Measurements from ENCODE around the gene SPTB. TPM values are rescaled to one million over a fixed set of nuclear protein-coding genes. Genes with fewer than 3 reads are reported as not detected.

The SPTB gene
- polyA plus RNA-seq, 1 donor (not counting 4 experiments of a cell fraction or from before 2014, with no cell fraction given) = not detected

DNA sequence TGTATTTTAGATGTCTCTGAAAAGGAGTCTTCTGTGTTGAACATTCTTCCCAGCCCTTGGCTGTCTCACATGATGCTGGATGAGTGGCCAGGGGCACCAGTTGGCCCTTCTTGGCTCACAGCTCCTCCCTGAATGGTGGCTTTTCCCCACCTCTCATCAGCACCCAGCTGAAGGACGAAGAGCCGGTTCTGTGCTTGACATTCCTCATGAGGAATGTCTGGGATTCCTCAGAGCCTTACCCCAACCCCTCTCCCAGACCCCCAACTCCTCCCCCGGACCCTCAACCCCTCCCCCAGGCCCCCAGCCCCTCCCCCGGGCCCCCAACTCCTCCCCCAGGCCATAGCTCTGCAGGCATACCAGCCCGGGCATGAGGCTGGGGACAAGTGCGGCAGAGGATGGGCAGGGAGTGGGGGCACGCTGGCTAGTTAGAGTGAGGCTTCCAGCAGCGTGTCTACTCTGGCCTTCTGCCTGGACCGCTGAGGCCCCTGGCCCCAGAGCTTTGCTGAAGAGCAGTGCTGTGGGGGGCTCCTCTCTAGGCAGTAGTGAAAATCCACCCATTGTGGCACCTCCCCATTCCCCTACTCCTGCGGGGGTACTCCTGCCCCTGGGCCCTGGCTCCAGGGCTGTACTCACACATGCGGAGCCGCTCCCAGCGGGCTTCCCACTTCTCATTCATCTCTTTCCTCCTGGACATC lies 111.2 kb downstream of the SPTB start:
- Histone ChIP-seq H3K9ac (ENCODE audit: control insufficient read depth, extremely low read depth, insufficient read depth, low read length) (no peak overlapping the region), H3K79me2 (ENCODE audit: control insufficient read depth, insufficient read depth, low read length) (no peaks in the 10 kb centered on the region), H3K9me3 (ENCODE audit: control insufficient read depth, low read depth, low read length) (no peaks in the 10 kb centered on the region), H3K27me3 (ENCODE audit: control insufficient read depth, extremely low read depth, insufficient read depth, low read length) (peaks cover 7% of the 10 kb centered on the region), H4K20me1 (ENCODE audit: control insufficient read depth, extremely low read depth, insufficient read depth, low read length) (no peaks in the 10 kb centered on the region), H3K9me1 (ENCODE audit: control insufficient read depth, extremely low read depth, insufficient read depth, low read length) (no peaks in the 10 kb centered on the region), H3K4me2 (ENCODE audit: control insufficient read depth, extremely low read depth, insufficient read depth, low read depth, low read length) (no peak overlapping the region), H3K27ac (ENCODE audit: control insufficient read depth, insufficient read depth, low read length) (no peak overlapping the region), H3K4me1 (ENCODE audit: control insufficient read depth, extremely low read depth, insufficient read depth, low read length) (peaks cover 20% of the 10 kb centered on the region), H2AFZ (ENCODE audit: control insufficient read depth, low read length) (no peak overlapping the region), H3K4me3 (ENCODE audit: control insufficient read depth in 2 of 3, extremely low read depth in 1 of 3, insufficient read depth in 2 of 3, low read depth in 1 of 3, low read length in 3 of 3) (no peak overlapping the region), H3K36me3 (ENCODE audit: control insufficient read depth in 2 of 2, extremely low read depth in 1 of 2, insufficient read depth in 2 of 2, low read length in 2 of 2) (no peaks in the 10 kb centered on the region)
- dilution Hi-C loops (cut with MboI; ENCODE audit: extremely low pct_ligation_motif_present, low sequenced_read_pairs) = no loop called here
- FAIRE-seq = no peak
- DNase-seq (ENCODE audit: low read depth, low spot score) = no peak
- TF ChIP-seq EZH2 (IDR thresholded peaks at IDR 0.05; ENCODE audit: low read length) = no peak
- TF ChIP-seq, protein P1, sequence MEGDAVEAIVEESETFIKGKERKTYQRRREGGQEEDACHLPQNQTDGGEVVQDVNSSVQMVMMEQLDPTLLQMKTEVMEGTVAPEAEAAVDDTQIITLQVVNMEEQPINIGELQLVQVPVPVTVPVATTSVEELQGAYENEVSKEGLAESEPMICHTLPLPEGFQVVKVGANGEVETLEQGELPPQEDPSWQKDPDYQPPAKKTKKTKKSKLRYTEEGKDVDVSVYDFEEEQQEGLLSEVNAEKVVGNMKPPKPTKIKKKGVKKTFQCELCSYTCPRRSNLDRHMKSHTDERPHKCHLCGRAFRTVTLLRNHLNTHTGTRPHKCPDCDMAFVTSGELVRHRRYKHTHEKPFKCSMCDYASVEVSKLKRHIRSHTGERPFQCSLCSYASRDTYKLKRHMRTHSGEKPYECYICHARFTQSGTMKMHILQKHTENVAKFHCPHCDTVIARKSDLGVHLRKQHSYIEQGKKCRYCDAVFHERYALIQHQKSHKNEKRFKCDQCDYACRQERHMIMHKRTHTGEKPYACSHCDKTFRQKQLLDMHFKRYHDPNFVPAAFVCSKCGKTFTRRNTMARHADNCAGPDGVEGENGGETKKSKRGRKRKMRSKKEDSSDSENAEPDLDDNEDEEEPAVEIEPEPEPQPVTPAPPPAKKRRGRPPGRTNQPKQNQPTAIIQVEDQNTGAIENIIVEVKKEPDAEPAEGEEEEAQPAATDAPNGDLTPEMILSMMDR (optimal IDR thresholded peaks at IDR 0.05 in 1 of 3, IDR thresholded peaks at IDR 0.05 in 1 of 3, conservative IDR thresholded peaks at IDR 0.05 in 1 of 3; ENCODE audit: extremely low read depth in 1 of 3, insufficient read depth in 2 of 3, low read length in 3 of 3) = no peak

DNA sequence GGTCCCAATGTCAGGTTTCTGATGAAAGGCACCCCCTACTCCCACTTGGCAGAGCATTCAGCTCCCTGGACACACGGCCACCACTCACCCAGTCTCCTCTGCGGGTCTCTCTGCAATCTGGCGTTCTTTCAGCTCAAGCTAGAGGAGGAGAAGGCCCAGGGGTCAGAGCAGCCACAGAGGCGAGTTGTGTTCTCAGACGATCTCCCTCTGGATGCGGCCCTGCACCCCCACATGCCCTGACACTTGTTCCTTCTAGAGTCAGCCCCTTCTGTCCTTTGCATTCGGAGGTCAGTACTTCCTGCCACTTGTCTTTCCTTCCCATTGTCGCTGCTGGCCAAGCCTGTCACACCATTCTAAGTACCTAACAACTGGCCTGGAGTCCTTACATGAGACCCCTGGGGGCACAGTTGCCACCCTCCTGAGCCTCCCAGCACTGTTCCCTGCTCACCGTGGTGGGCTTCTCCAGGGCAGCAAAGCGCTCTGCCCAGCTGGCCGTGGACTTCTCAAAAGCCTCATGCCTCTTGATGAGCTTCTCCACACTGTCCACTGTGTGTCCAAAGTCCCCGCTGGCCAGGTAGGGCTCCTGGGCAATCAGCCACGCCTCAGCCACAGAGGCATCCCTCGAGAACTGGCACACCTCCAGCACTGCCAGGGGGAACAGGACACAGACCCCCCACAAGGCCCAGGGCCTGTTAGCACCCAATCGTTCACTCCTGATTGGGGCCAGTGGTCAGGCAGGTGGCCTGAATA lies 112.3 kb downstream of the SPTB start:
- peaks cover 7% of the 10 kb centered on the region for H3K27me3 ChIP-seq (ENCODE audit: control insufficient read depth, extremely low read depth, insufficient read depth, low read length)
- no peaks in the 10 kb centered on the region for H4K20me1 ChIP-seq (ENCODE audit: control insufficient read depth, extremely low read depth, insufficient read depth, low read length)
- H3K4me3 ChIP-seq (ENCODE audit: control insufficient read depth in 2 of 3, extremely low read depth in 1 of 3, insufficient read depth in 2 of 3, low read depth in 1 of 3, low read length in 3 of 3) = no peak overlapping the region
- no peak overlapping the region for H2AFZ ChIP-seq (ENCODE audit: control insufficient read depth, low read length)
- H3K4me2 ChIP-seq (ENCODE audit: control insufficient read depth, extremely low read depth, insufficient read depth, low read depth, low read length) = no peak overlapping the region
- H3K9ac ChIP-seq (ENCODE audit: control insufficient read depth, extremely low read depth, insufficient read depth, low read length) = no peak overlapping the region
- no peaks in the 10 kb centered on the region for H3K9me1 ChIP-seq (ENCODE audit: control insufficient read depth, extremely low read depth, insufficient read depth, low read length)
- TF ChIP-seq EZH2 (IDR thresholded peaks at IDR 0.05; ENCODE audit: low read length) = no peak
- TF ChIP-seq, protein P1 (optimal IDR thresholded peaks at IDR 0.05 in 1 of 3, IDR thresholded peaks at IDR 0.05 in 1 of 3, conservative IDR thresholded peaks at IDR 0.05 in 1 of 3; ENCODE audit: extremely low read depth in 1 of 3, insufficient read depth in 2 of 3, low read length in 3 of 3) = no peak
- dilution Hi-C loops (cut with MboI; ENCODE audit: extremely low pct_ligation_motif_present, low sequenced_read_pairs) = no loop called here
- no peaks in the 10 kb centered on the region for H3K36me3 ChIP-seq (ENCODE audit: control insufficient read depth in 2 of 2, extremely low read depth in 1 of 2, insufficient read depth in 2 of 2, low read length in 2 of 2)
- no peak overlapping the region for H3K27ac ChIP-seq (ENCODE audit: control insufficient read depth, insufficient read depth, low read length)
- H3K79me2 ChIP-seq (ENCODE audit: control insufficient read depth, insufficient read depth, low read length) = no peaks in the 10 kb centered on the region
- no peak for FAIRE-seq
- no peak for DNase-seq (ENCODE audit: low read depth, low spot score)
- peaks cover 30% of the 10 kb centered on the region for H3K4me1 ChIP-seq (ENCODE audit: control insufficient read depth, extremely low read depth, insufficient read depth, low read length)
- H3K9me3 ChIP-seq (ENCODE audit: control insufficient read depth, low read depth, low read length) = no peaks in the 10 kb centered on the region

All from keratinocyte (primary cell).